Measurements from ENCODE around the gene KCTD16. TPM values are rescaled to one million over a fixed set of nuclear protein-coding genes. Genes with fewer than 3 reads are reported as not detected.

The KCTD16 gene
- polyA plus RNA-seq, 4 donors, result under 0.01 to 1.8 (median 0.10) TPM

- FAIRE-seq, result no peak
- whole genome bisulfite sequencing, 3 donors, result 47 to 49% (median 48%) methylated on average over 2 of the region's 2 CpGs
- H3K36me3 ChIP-seq (ENCODE audit: control insufficient read depth in 3 of 3, insufficient read depth in 2 of 3, low read depth in 1 of 3, low read length in 3 of 3), result no peaks in the 10 kb centered on the region
- H3K4me1 ChIP-seq (ENCODE audit: control insufficient read depth in 3 of 3, insufficient read depth in 2 of 3, low read depth in 1 of 3, low read length in 2 of 3), result no peaks in the 10 kb centered on the region
- H3K27me3 ChIP-seq (ENCODE audit: control insufficient read depth in 3 of 3, insufficient read depth in 3 of 3, low read length in 3 of 3), result no peaks in the 10 kb centered on the region
- H3K4me3 ChIP-seq (ENCODE audit: low read depth in 1 of 3, low read length in 3 of 3), result no peak overlapping the region
- H3K27ac ChIP-seq (ENCODE audit: low read depth in 1 of 3, low read length in 2 of 3), result no peak overlapping the region
- no peak for DNase-seq
- no peaks in the 10 kb centered on the region for H3K9me3 ChIP-seq (ENCODE audit: control insufficient read depth in 2 of 2, insufficient read depth in 1 of 2, low read depth in 1 of 2, low read length in 1 of 2)
Measured at GRCh38 chr5:144328494-144328893, 157.8 kb downstream of the KCTD16 start.

GRCh38 chr5:144328980-144329379, 158.3 kb downstream of the KCTD16 start:
- Histone ChIP-seq H3K27ac (ENCODE audit: low read depth in 1 of 3, low read length in 2 of 3) (no peak overlapping the region), H3K4me3 (ENCODE audit: low read depth in 1 of 3, low read length in 3 of 3) (no peak overlapping the region), H3K36me3 (ENCODE audit: control insufficient read depth in 3 of 3, insufficient read depth in 2 of 3, low read depth in 1 of 3, low read length in 3 of 3) (no peaks in the 10 kb centered on the region), H3K9me3 (ENCODE audit: control insufficient read depth in 2 of 2, insufficient read depth in 1 of 2, low read depth in 1 of 2, low read length in 1 of 2) (no peaks in the 10 kb centered on the region), H3K27me3 (ENCODE audit: control insufficient read depth in 3 of 3, insufficient read depth in 3 of 3, low read length in 3 of 3) (no peaks in the 10 kb centered on the region), H3K4me1 (ENCODE audit: control insufficient read depth in 3 of 3, insufficient read depth in 2 of 3, low read depth in 1 of 3, low read length in 2 of 3) (no peaks in the 10 kb centered on the region)
- no peak for FAIRE-seq
- peak in 1 of 2 donors; percentile 44 for DNase-seq

DNA sequence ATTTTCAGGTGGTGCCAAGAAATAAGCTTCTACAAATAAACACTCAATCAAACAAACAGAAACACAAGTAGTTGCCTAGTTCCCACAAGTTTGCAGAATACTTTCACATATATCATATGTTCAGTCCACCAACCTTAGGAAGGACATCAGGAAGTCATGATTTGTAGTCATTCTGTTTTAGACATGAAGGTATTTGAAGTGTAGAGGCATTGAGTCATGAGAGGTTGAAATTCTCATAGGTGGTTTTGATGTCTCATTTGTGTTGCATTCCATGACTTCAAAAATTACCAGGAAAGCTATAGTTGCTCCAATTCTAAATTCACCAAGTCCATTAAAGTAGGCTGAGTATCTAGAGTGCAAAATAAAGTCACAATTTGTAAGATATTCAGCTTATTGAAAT, 159.0 kb downstream of the KCTD16 start:
- no peaks in the 10 kb centered on the region for H3K36me3 ChIP-seq (ENCODE audit: control insufficient read depth in 3 of 3, insufficient read depth in 2 of 3, low read depth in 1 of 3, low read length in 3 of 3)
- H3K27me3 ChIP-seq (ENCODE audit: control insufficient read depth in 3 of 3, insufficient read depth in 3 of 3, low read length in 3 of 3), result no peaks in the 10 kb centered on the region
- H3K4me3 ChIP-seq (ENCODE audit: low read depth in 1 of 3, low read length in 3 of 3), result no peak overlapping the region
- no peaks in the 10 kb centered on the region for H3K9me3 ChIP-seq (ENCODE audit: control insufficient read depth in 2 of 2, insufficient read depth in 1 of 2, low read depth in 1 of 2, low read length in 1 of 2)
- DNase-seq, result no peak
- H3K4me1 ChIP-seq (ENCODE audit: control insufficient read depth in 3 of 3, insufficient read depth in 2 of 3, low read depth in 1 of 3, low read length in 2 of 3), result no peaks in the 10 kb centered on the region
- H3K27ac ChIP-seq (ENCODE audit: low read depth in 1 of 3, low read length in 2 of 3), result no peak overlapping the region
- no peak for FAIRE-seq

DNA sequence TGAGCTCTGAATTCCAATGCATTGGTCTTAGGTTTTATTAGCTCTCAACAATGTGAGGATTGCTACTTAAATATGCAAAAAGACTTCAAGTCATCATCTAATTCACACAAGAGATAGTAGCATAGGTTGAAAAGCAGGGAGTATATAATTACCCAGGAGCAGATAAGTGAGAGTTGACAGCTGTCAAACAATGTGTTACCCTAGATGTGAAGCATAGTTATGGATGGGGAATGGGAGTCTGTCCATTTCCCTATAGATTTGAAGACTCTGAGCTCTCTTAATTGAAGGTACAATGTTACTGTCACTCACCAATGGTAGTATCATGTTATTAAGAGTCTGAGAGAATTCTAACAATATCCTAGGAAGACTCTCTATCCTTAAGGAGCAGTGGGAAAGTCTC, 160.7 kb downstream of the KCTD16 start:
- no peaks in the 10 kb centered on the region for H3K27me3 ChIP-seq (ENCODE audit: control insufficient read depth in 3 of 3, insufficient read depth in 3 of 3, low read length in 3 of 3)
- H3K4me3 ChIP-seq (ENCODE audit: low read depth in 1 of 3, low read length in 3 of 3), result no peak overlapping the region
- no peak for DNase-seq
- H3K36me3 ChIP-seq (ENCODE audit: control insufficient read depth in 3 of 3, insufficient read depth in 2 of 3, low read depth in 1 of 3, low read length in 3 of 3), result no peaks in the 10 kb centered on the region
- FAIRE-seq, result no peak
- no peaks in the 10 kb centered on the region for H3K4me1 ChIP-seq (ENCODE audit: control insufficient read depth in 3 of 3, insufficient read depth in 2 of 3, low read depth in 1 of 3, low read length in 2 of 3)
- no peak overlapping the region for H3K27ac ChIP-seq (ENCODE audit: low read depth in 1 of 3, low read length in 2 of 3)
- no peaks in the 10 kb centered on the region for H3K9me3 ChIP-seq (ENCODE audit: control insufficient read depth in 2 of 2, insufficient read depth in 1 of 2, low read depth in 1 of 2, low read length in 1 of 2)

GRCh38 chr5:144332265-144332664, 161.6 kb downstream of the KCTD16 start:
- H3K4me1 ChIP-seq (ENCODE audit: control insufficient read depth in 3 of 3, insufficient read depth in 2 of 3, low read depth in 1 of 3, low read length in 2 of 3), result no peaks in the 10 kb centered on the region
- 88 to 98% (median 95%) methylated on average over 1 of the region's 1 CpG for WGBS, 3 donors
- H3K27me3 ChIP-seq (ENCODE audit: control insufficient read depth in 3 of 3, insufficient read depth in 3 of 3, low read length in 3 of 3), result no peaks in the 10 kb centered on the region
- no peaks in the 10 kb centered on the region for H3K36me3 ChIP-seq (ENCODE audit: control insufficient read depth in 3 of 3, insufficient read depth in 2 of 3, low read depth in 1 of 3, low read length in 3 of 3)
- DNase-seq (no peak), FAIRE-seq (no peak)
- no peak overlapping the region for H3K4me3 ChIP-seq (ENCODE audit: low read depth in 1 of 3, low read length in 3 of 3)
- H3K9me3 ChIP-seq (ENCODE audit: control insufficient read depth in 2 of 2, insufficient read depth in 1 of 2, low read depth in 1 of 2, low read length in 1 of 2), result no peaks in the 10 kb centered on the region
- no peak overlapping the region for H3K27ac ChIP-seq (ENCODE audit: low read depth in 1 of 3, low read length in 2 of 3)

DNA sequence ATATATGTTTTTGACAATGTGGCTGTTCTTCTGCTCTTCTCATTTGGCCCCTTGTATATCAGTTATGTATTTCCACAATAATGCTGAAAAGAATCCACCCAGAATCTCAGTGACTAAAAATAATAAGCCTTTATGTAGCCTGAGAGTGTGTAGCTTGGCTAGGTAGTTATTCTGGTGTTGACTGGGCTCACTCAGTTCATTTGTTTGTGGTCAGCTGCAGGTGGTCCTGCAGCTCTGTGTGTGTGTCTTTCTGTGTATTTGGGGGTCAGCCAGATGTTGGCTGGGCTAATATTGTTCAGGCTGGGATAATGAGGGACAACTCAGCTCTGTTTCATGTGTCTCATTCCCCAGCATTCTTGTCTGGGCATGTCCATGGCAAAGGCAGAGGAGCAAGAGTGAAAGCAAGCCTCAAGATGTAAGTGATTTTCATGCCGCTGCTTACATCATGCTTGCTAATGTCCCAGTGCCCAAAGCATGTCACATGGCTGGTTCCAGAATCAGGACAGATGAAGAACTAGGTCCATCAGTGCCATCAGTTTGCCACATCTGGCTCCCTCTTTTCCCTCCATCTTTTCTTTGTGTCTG, 162.8 kb downstream of the KCTD16 start:
- 91 to 100% (median 96%) methylated on average over 1 of the region's 1 CpG for WGBS, 3 donors
- DNase-seq, result no peak
- no peaks in the 10 kb centered on the region for H3K4me1 ChIP-seq (ENCODE audit: control insufficient read depth in 3 of 3, insufficient read depth in 2 of 3, low read depth in 1 of 3, low read length in 2 of 3)
- no peak overlapping the region for H3K27ac ChIP-seq (ENCODE audit: low read depth in 1 of 3, low read length in 2 of 3)
- no peaks in the 10 kb centered on the region for H3K9me3 ChIP-seq (ENCODE audit: control insufficient read depth in 2 of 2, insufficient read depth in 1 of 2, low read depth in 1 of 2, low read length in 1 of 2)
- no peaks in the 10 kb centered on the region for H3K27me3 ChIP-seq (ENCODE audit: control insufficient read depth in 3 of 3, insufficient read depth in 3 of 3, low read length in 3 of 3)
- FAIRE-seq, result no peak
- no peaks in the 10 kb centered on the region for H3K36me3 ChIP-seq (ENCODE audit: control insufficient read depth in 3 of 3, insufficient read depth in 2 of 3, low read depth in 1 of 3, low read length in 3 of 3)
- H3K4me3 ChIP-seq (ENCODE audit: low read depth in 1 of 3, low read length in 3 of 3), result no peak overlapping the region

DNA sequence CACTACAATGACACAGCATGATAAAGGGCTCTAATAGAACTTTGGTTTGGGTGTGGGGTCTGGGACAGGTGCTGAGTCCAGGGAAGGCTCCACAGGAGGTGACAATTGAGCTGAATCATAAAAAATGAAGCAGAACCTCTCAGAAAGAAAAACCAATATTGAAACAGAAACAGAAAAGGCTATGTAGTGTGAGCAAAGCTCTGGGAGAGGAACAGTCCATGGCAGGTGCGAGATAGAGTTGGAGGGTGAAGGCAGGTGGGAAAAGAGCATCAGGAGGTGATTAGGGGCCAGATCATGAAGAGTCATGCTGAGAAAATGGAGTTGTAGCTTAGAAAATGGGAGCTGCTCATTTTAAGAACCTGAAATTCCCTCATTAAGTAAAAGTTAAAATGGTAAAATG, 164.9 kb downstream of the KCTD16 start:
- Histone ChIP-seq H3K36me3 (ENCODE audit: control insufficient read depth in 3 of 3, insufficient read depth in 2 of 3, low read depth in 1 of 3, low read length in 3 of 3) (no peaks in the 10 kb centered on the region), H3K9me3 (ENCODE audit: control insufficient read depth in 2 of 2, insufficient read depth in 1 of 2, low read depth in 1 of 2, low read length in 1 of 2) (no peaks in the 10 kb centered on the region), H3K4me3 (ENCODE audit: low read depth in 1 of 3, low read length in 3 of 3) (no peak overlapping the region), H3K4me1 (ENCODE audit: control insufficient read depth in 3 of 3, insufficient read depth in 2 of 3, low read depth in 1 of 3, low read length in 2 of 3) (no peaks in the 10 kb centered on the region), H3K27ac (ENCODE audit: low read depth in 1 of 3, low read length in 2 of 3) (no peak overlapping the region), H3K27me3 (ENCODE audit: control insufficient read depth in 3 of 3, insufficient read depth in 3 of 3, low read length in 3 of 3) (no peaks in the 10 kb centered on the region)
- WGBS, 3 donors, result 42 to 68% (median 60%) methylated on average over 1 of the region's 1 CpG
- DNase-seq, result no peak
- FAIRE-seq, result no peak

- FAIRE-seq (no peak), DNase-seq (no peak)
- Histone ChIP-seq H3K9me3 (ENCODE audit: control insufficient read depth in 2 of 2, insufficient read depth in 1 of 2, low read depth in 1 of 2, low read length in 1 of 2) (no peaks in the 10 kb centered on the region), H3K36me3 (ENCODE audit: control insufficient read depth in 3 of 3, insufficient read depth in 2 of 3, low read depth in 1 of 3, low read length in 3 of 3) (no peaks in the 10 kb centered on the region), H3K27me3 (ENCODE audit: control insufficient read depth in 3 of 3, insufficient read depth in 3 of 3, low read length in 3 of 3) (no peaks in the 10 kb centered on the region), H3K27ac (ENCODE audit: low read depth in 1 of 3, low read length in 2 of 3) (no peak overlapping the region), H3K4me3 (ENCODE audit: low read depth in 1 of 3, low read length in 3 of 3) (no peak overlapping the region), H3K4me1 (ENCODE audit: control insufficient read depth in 3 of 3, insufficient read depth in 2 of 3, low read depth in 1 of 3, low read length in 2 of 3) (no peaks in the 10 kb centered on the region)
- WGBS, 3 donors, result 58 to 70% (median 70%) methylated on average over 5 of the region's 5 CpGs
Measured at GRCh38 chr5:144336191-144336961, 165.7 kb downstream of the KCTD16 start.

- H3K27me3 ChIP-seq (ENCODE audit: control insufficient read depth in 3 of 3, insufficient read depth in 3 of 3, low read length in 3 of 3), result no peaks in the 10 kb centered on the region
- no peak for DNase-seq
- H3K36me3 ChIP-seq (ENCODE audit: control insufficient read depth in 3 of 3, insufficient read depth in 2 of 3, low read depth in 1 of 3, low read length in 3 of 3), result no peaks in the 10 kb centered on the region
- H3K27ac ChIP-seq (ENCODE audit: low read depth in 1 of 3, low read length in 2 of 3), result no peak overlapping the region
- no peak for FAIRE-seq
- H3K9me3 ChIP-seq (ENCODE audit: control insufficient read depth in 2 of 2, insufficient read depth in 1 of 2, low read depth in 1 of 2, low read length in 1 of 2), result no peaks in the 10 kb centered on the region
- no peaks in the 10 kb centered on the region for H3K4me1 ChIP-seq (ENCODE audit: control insufficient read depth in 3 of 3, insufficient read depth in 2 of 3, low read depth in 1 of 3, low read length in 2 of 3)
- 67 to 72% (median 68%) methylated on average over 4 of the region's 4 CpGs for WGBS, 3 donors
- no peak overlapping the region for H3K4me3 ChIP-seq (ENCODE audit: low read depth in 1 of 3, low read length in 3 of 3)
Measured at GRCh38 chr5:144352330-144352729, 181.7 kb downstream of the KCTD16 start.
